Measurements from ENCODE around the gene GLYR1. TPM values are rescaled to one million over a fixed set of nuclear protein-coding genes. Genes with fewer than 3 reads are reported as not detected.

Gene GLYR1
- total RNA-seq, 1 experiment from 2014 or later: 135 TPM

DNA sequence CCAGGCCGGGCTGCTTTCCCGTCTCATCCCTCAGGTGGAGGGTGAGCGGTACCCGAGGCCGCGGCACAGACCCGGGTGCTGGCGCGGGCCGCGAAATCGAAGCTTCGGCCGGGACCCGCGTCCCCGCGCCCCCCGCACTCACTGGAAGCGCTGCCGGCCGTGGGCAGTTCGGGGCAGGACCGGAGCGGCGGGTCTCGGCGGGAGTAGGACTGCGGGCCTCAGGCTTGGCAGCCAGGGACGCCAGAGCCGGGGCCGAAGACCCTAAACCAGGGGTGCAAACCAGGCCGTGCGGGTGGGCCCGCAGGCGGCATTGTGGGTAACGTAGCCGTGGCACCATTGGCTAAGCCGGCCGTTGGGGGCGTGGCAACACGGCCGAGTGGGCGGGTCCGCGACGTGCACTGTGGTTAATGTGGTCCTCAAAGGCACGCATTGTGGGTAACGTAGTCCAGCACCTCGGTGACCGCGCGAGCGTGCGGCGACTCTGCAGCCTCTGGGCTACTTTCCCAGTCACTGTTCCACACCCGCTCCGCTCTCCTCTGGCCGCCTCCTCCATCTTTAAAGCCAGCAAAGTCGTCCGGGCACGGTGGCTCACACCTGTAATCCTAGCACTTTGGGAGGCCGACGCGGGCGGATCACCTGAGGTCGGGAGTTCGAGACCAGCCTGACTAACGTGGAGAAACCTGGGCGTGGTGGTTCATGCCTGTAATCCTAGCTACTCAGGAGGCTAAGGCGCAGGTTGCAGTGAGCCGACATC, 80.0 kb downstream of the GLYR1 start, which contains the start of gene ZNF500:
Gene ZNF500 (minus strand): TSS at position 288 of the 754 bp plus-strand sequence. CDS start 1,184 bp downstream, outside the sequence.
- H3F3A ChIP-seq (ENCODE audit: insufficient read depth, low read depth): peaks cover 11% of the 10 kb centered on the region; the same call in 1 of the 2 replicates
- H2AFZ ChIP-seq: peak within 1 kb of the TSS; percentile 85
- no peaks in the 10 kb centered on the region for H3K9me3 ChIP-seq (ENCODE audit: insufficient read depth, low read depth)
- peaks cover 10% of the 10 kb centered on the region for H3K4me1 ChIP-seq (replicated peaks; ENCODE audit: insufficient read depth)
- no peaks in the 10 kb centered on the region for H3K27me3 ChIP-seq (ENCODE audit: insufficient read depth, low read depth)
- TF ChIP-seq EZH2 (IDR thresholded peaks at IDR 0.05; ENCODE audit: low read depth): no peak
- TF ChIP-seq, protein P1, sequence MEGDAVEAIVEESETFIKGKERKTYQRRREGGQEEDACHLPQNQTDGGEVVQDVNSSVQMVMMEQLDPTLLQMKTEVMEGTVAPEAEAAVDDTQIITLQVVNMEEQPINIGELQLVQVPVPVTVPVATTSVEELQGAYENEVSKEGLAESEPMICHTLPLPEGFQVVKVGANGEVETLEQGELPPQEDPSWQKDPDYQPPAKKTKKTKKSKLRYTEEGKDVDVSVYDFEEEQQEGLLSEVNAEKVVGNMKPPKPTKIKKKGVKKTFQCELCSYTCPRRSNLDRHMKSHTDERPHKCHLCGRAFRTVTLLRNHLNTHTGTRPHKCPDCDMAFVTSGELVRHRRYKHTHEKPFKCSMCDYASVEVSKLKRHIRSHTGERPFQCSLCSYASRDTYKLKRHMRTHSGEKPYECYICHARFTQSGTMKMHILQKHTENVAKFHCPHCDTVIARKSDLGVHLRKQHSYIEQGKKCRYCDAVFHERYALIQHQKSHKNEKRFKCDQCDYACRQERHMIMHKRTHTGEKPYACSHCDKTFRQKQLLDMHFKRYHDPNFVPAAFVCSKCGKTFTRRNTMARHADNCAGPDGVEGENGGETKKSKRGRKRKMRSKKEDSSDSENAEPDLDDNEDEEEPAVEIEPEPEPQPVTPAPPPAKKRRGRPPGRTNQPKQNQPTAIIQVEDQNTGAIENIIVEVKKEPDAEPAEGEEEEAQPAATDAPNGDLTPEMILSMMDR (conservative IDR thresholded peaks at IDR 0.05): no peak
- intact Hi-C loops (cut with micrococcal nuclease; ENCODE audit: unreplicated experiment): loop anchor here (5.0 kb wide), 1 partner anchor 190 kb away; the partner anchor contains the start of gene SEC14L5
- no peaks in the 10 kb centered on the region for H4K20me1 ChIP-seq (ENCODE audit: insufficient read depth)
- H3K4me2 ChIP-seq: peak within 1 kb of the TSS; percentile 89
- ChIA-PET CTCF (no interaction called here), POLR2A (ENCODE audit: unreplicated experiment) (interaction anchor here (0.7 kb wide), 1 partner anchor 35 kb away, joined by 3 read pairs; the partner anchor contains the start of gene ROGDI)
- BruUV-seq (replicated peaks): no TSS peak
- H3K27ac ChIP-seq: peak within 1 kb of the TSS; percentile 68
- peak within 1 kb of the TSS; percentile 70 for H3K4me3 ChIP-seq
- H3K79me2 ChIP-seq (ENCODE audit: low read depth): peaks cover 17% of the 10 kb centered on the region
- H3K9me2 ChIP-seq (ENCODE audit: insufficient read depth): no peaks in the 10 kb centered on the region
- H3K36me3 ChIP-seq (ENCODE audit: low read depth): no peaks in the 10 kb centered on the region
- peak; percentile 89 to 99 for DNase-seq

DNA sequence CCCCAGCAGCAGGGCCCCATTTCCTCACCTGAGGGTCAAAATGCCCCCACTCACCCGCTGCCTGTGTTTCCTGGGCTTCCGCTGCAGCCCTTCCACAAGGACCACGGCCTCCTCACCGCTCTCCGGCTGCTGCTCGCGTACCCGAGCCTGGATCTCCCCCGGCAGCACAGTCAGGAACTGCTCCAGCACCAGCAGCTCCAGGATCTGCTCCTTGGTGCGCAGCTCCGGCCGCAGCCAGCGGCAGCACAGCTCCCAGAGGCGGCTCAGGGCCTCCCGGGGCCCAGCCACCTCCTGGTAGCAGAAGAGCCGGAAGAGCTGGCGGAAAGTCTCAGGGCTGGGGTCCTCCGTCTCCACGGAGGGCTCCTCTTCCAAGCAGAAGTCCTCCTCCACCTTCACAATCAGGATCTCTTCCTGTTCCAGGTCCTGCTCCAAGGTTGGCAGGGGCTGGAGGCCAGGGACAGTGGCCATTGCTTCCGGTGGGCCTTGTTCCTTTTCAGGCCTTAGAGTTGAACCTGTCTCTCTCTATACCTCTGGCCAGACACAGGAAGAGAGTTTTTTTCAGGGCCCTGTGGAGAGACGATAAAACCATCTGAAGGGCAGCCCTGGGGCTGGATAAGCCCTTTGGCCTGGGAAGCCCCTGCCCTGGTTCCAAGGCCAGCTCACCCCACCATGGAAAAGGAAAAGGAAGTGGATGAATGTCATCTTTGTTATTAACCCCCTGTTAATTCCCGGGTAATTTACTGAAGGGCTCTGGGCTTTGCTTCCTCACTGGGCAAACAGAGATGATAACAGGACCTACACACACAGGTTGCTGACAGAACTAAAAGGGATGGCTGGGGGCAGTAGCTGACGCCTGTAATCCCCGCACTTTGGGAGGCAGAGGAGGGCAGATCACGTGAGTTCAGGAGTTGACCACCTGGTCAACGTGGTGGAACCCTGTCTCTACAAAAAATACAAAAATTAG, 81.3 kb downstream of the GLYR1 start:
- CTCF ChIA-PET: interaction anchor here (0.6 kb wide), 2 partner anchors 82 to 141 kb away, joined by 3 read pairs; partner anchors contain the start of gene MGRN1

More for the DNA sequence above, 81.3 kb downstream of the GLYR1 start:
- no TSS peak for BruUV-seq (replicated peaks)
- DNase-seq: no peak
- intact Hi-C loops (cut with micrococcal nuclease; ENCODE audit: unreplicated experiment): loop anchor here (5.0 kb wide), 1 partner anchor 192 kb away; the partner anchor contains the start of gene SEC14L5
- Histone ChIP-seq H3K4me2 (peak overlapping the region; percentile 89), H4K20me1 (ENCODE audit: insufficient read depth) (no peaks in the 10 kb centered on the region), H3K9me2 (ENCODE audit: insufficient read depth) (no peaks in the 10 kb centered on the region), H3K36me3 (ENCODE audit: low read depth) (no peaks in the 10 kb centered on the region), H3F3A (ENCODE audit: insufficient read depth, low read depth) (peaks cover 11% of the 10 kb centered on the region; the same call in 1 of the 2 replicates), H2AFZ (peak overlapping the region; percentile 81; the same call in 1 of the 2 replicates), H3K9me3 (ENCODE audit: insufficient read depth, low read depth) (no peaks in the 10 kb centered on the region), H3K4me1 (replicated peaks; ENCODE audit: insufficient read depth) (peaks cover 10% of the 10 kb centered on the region), H3K27ac (no peak overlapping the region), H3K27me3 (ENCODE audit: insufficient read depth, low read depth) (no peaks in the 10 kb centered on the region), H3K4me3 (peak overlapping the region; percentile 70), H3K79me2 (ENCODE audit: low read depth) (peaks cover 17% of the 10 kb centered on the region)
- POLR2A ChIA-PET (ENCODE audit: unreplicated experiment): interaction anchor here (0.6 kb wide), 1 partner anchor 32 kb away, joined by 8 read pairs; the partner anchor contains the start of genes ANKS3 and DNAAF8
- TF ChIP-seq, protein P1 (conservative IDR thresholded peaks at IDR 0.05): no peak
- TF ChIP-seq EZH2 (IDR thresholded peaks at IDR 0.05; ENCODE audit: low read depth): no peak
